ENCODE results near the gene TBL1Y. TPM values are rescaled to one million over a fixed set of nuclear protein-coding genes. Genes with fewer than 3 reads are reported as not detected.

Gene TBL1Y
- total and polyA plus RNA-seq, 7 experiments from 2014 or later = not detected

DNA sequence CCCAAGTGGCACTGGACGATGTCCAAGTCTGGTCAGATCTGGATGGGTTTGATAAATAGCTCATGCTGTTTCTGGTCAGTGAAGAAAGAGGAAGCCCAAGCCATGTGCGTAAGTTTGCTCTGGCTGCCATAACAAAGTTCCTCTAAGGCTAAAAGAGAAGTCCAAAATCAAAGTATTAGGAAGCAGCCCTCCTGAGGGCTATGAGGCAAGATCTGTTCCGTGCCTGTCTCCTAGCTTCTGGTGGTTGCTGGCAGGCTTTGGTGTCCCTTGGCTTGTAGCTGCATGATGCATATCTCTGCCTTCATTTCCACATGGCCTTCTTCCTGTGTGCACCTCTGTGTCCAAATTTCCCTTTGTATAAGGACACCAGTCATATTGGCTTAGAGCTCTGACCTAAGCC, 81.5 kb downstream of the TBL1Y start:
- intact Hi-C loops (cut with micrococcal nuclease) = no loop called here
- H3K36me3 Mint-ChIP-seq = no peaks in the 10 kb centered on the region
- H3K4me1 ChIP-seq (ENCODE audit: control insufficient read depth in 2 of 2, insufficient read depth in 2 of 2, low read length in 2 of 2) = no peaks in the 10 kb centered on the region
- H3K9me3 ChIP-seq (ENCODE audit: control insufficient read depth in 2 of 3, low read length in 3 of 3) = no peaks in the 10 kb centered on the region
- H3K27me3 ChIP-seq (ENCODE audit: control insufficient read depth in 2 of 2, insufficient read depth in 2 of 2, low read length in 2 of 2) = no peaks in the 10 kb centered on the region
- POLR2A ChIA-PET = interaction anchor here (0.7 kb wide), 1 partner anchor 286 kb away, joined by 3 read pairs; no protein-coding TSS in a partner anchor
- H3K9me3 Mint-ChIP-seq = no peaks in the 10 kb centered on the region
- no peak overlapping the region for H3K4me3 Mint-ChIP-seq
- no peak overlapping the region for H3K27ac Mint-ChIP-seq
- H3K4me1 Mint-ChIP-seq = no peaks in the 10 kb centered on the region
- CTCF ChIA-PET = no interaction called here
- ATAC-seq = no peak
- no peak for DNase-seq
- H3K36me3 ChIP-seq (ENCODE audit: control insufficient read depth in 2 of 3, insufficient read depth in 3 of 3, low read length in 3 of 3) = no peaks in the 10 kb centered on the region
- no peak overlapping the region for H3K27ac ChIP-seq (ENCODE audit: low read depth, low read length)
- H3K4me3 ChIP-seq (ENCODE audit: low read length) = no peak overlapping the region
- no peaks in the 10 kb centered on the region for H3K27me3 Mint-ChIP-seq

DNA sequence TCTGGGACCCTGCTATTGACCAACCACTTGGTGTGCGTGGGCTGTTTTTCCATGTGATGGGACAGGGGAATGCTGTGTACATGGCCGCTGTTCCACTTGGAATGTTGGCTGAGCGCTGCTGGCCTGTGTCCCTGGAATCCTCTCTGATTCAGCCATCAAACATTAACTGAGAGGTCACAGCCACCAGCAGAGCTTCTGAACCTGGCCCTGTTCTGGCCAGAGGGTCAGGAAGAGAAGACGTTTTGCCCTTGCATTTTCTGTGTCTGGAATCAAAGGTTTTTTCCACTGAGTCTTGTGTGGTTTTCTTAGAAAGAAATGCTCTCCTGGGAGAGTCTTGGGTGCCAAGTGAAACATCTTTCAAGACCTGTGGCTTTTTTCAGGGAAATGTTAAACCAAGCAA, 85.5 kb downstream of the TBL1Y start:
- H3K27me3 Mint-ChIP-seq = no peaks in the 10 kb centered on the region
- no peak for DNase-seq
- intact Hi-C loops (cut with micrococcal nuclease) = no loop called here
- ChIA-PET POLR2A (no interaction called here), CTCF (no interaction called here)
- Histone ChIP-seq H3K9me3 (ENCODE audit: control insufficient read depth in 2 of 3, low read length in 3 of 3) (no peaks in the 10 kb centered on the region), H3K27ac (ENCODE audit: low read depth, low read length) (no peak overlapping the region), H3K36me3 (ENCODE audit: control insufficient read depth in 2 of 3, insufficient read depth in 3 of 3, low read length in 3 of 3) (no peaks in the 10 kb centered on the region), H3K27me3 (ENCODE audit: control insufficient read depth in 2 of 2, insufficient read depth in 2 of 2, low read length in 2 of 2) (no peaks in the 10 kb centered on the region), H3K4me1 (ENCODE audit: control insufficient read depth in 2 of 2, insufficient read depth in 2 of 2, low read length in 2 of 2) (no peaks in the 10 kb centered on the region), H3K4me3 (ENCODE audit: low read length) (no peak overlapping the region)
- H3K27ac Mint-ChIP-seq = no peak overlapping the region
- no peaks in the 10 kb centered on the region for H3K36me3 Mint-ChIP-seq
- H3K9me3 Mint-ChIP-seq = no peaks in the 10 kb centered on the region
- H3K4me1 Mint-ChIP-seq = peaks cover 0 to 2% (median 0%) of the 10 kb centered on the region in 7 donors
- H3K4me3 Mint-ChIP-seq = no peak overlapping the region
- no peak for ATAC-seq

DNA sequence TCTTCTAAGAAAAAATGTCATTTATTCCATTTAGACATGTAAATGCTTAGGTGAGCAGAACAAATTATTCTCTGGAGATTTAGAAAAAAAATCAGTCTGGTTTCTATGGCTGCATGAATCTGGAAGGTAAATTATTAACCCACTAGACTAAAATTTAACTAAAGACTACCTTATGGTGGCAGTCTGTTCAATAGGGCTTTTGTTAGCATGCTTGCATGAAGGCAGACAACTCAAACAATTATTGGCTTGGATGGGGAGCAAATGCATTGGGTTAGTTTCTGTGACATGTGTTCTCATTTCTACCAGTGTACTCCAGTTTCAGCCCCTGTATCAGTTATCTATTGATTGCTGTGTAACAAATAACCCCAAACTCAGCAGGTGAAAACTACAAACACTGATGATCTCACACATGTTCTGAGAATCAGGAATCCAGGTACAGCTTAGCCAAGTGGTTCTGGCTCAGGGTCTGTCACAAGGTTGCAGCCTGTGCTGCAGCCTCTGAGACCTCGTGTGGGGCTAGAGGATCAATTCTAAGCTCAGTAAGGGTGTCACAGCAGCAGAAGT, 87.1 kb downstream of the TBL1Y start:
- ATAC-seq = no peak
- no peaks in the 10 kb centered on the region for H3K4me1 ChIP-seq (ENCODE audit: control insufficient read depth in 2 of 2, insufficient read depth in 2 of 2, low read length in 2 of 2)
- H3K4me3 Mint-ChIP-seq = no peak overlapping the region
- H3K27ac ChIP-seq (ENCODE audit: low read depth, low read length) = no peak overlapping the region
- POLR2A ChIA-PET = no interaction called here
- H3K9me3 ChIP-seq (ENCODE audit: control insufficient read depth in 2 of 3, low read length in 3 of 3) = no peaks in the 10 kb centered on the region
- no peak overlapping the region for H3K27ac Mint-ChIP-seq
- intact Hi-C loops (cut with micrococcal nuclease) = no loop called here
- H3K27me3 ChIP-seq (ENCODE audit: control insufficient read depth in 2 of 2, insufficient read depth in 2 of 2, low read length in 2 of 2) = no peaks in the 10 kb centered on the region
- CTCF ChIA-PET = no interaction called here
- H3K36me3 ChIP-seq (ENCODE audit: control insufficient read depth in 2 of 3, insufficient read depth in 3 of 3, low read length in 3 of 3) = no peaks in the 10 kb centered on the region
- H3K4me1 Mint-ChIP-seq = peaks cover 0 to 2% (median 0%) of the 10 kb centered on the region in 7 donors
- no peak overlapping the region for H3K4me3 ChIP-seq (ENCODE audit: low read length)
- H3K27me3 Mint-ChIP-seq = peaks cover 0 to 6% (median 0%) of the 10 kb centered on the region in 5 donors
- H3K36me3 Mint-ChIP-seq = no peaks in the 10 kb centered on the region
- no peaks in the 10 kb centered on the region for H3K9me3 Mint-ChIP-seq
- DNase-seq = no peak

DNA sequence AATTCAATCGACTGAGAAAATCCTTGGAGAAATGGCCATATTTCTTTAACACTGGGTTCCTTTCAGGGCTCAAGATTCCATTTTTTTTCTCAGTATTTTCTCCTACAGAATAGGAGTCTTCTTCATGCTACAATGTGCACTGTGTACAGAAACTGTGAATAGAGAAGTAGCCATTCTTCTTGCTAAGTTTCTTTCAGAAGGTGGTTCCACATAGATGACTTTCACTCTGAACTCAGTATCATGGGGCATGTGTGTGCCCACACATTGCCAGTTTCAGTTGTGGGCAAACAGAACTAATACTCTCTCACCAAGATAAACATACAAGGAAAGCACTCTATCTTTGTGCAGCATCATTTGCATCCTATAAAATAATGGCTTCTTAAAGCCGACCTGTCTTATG, 89.4 kb downstream of the TBL1Y start:
- H3K36me3 ChIP-seq (ENCODE audit: control insufficient read depth in 2 of 3, insufficient read depth in 3 of 3, low read length in 3 of 3) = no peaks in the 10 kb centered on the region
- peaks cover 0 to 6% (median 3%) of the 10 kb centered on the region in 5 donors for H3K27me3 Mint-ChIP-seq
- ATAC-seq (no peak), DNase-seq (no peak)
- intact Hi-C loops (cut with micrococcal nuclease) = no loop called here
- POLR2A ChIA-PET = no interaction called here
- no peak overlapping the region for H3K4me3 Mint-ChIP-seq
- no peaks in the 10 kb centered on the region for H3K36me3 Mint-ChIP-seq
- peaks cover 0 to 2% (median 0%) of the 10 kb centered on the region in 7 donors for H3K4me1 Mint-ChIP-seq
- no peaks in the 10 kb centered on the region for H3K9me3 ChIP-seq (ENCODE audit: control insufficient read depth in 2 of 3, low read length in 3 of 3)
- CTCF ChIA-PET = no interaction called here
- no peaks in the 10 kb centered on the region for H3K9me3 Mint-ChIP-seq
- H3K4me1 ChIP-seq (ENCODE audit: control insufficient read depth in 2 of 2, insufficient read depth in 2 of 2, low read length in 2 of 2) = no peaks in the 10 kb centered on the region
- no peak overlapping the region for H3K27ac ChIP-seq (ENCODE audit: low read depth, low read length)
- H3K27me3 ChIP-seq (ENCODE audit: control insufficient read depth in 2 of 2, insufficient read depth in 2 of 2, low read length in 2 of 2) = no peaks in the 10 kb centered on the region
- no peak overlapping the region for H3K4me3 ChIP-seq (ENCODE audit: low read length)
- H3K27ac Mint-ChIP-seq = no peak overlapping the region

- POLR2A ChIA-PET = no interaction called here
- H3K36me3 ChIP-seq (ENCODE audit: control insufficient read depth in 2 of 3, insufficient read depth in 3 of 3, low read length in 3 of 3) = no peaks in the 10 kb centered on the region
Observed at GRCh38 chrY:7002581-7002980, 92.1 kb downstream of the TBL1Y start.

GRCh38 chrY:7007911-7008310, 97.4 kb downstream of the TBL1Y start:
- H3K4me1 Mint-ChIP-seq = no peaks in the 10 kb centered on the region
- no peaks in the 10 kb centered on the region for H3K36me3 Mint-ChIP-seq
- peaks cover 0 to 4% (median 0%) of the 10 kb centered on the region in 5 donors for H3K27me3 Mint-ChIP-seq
- H3K4me3 ChIP-seq (ENCODE audit: low read length) = no peak overlapping the region
- no peak for ATAC-seq
- intact Hi-C loops (cut with micrococcal nuclease) = no loop called here
- no peaks in the 10 kb centered on the region for H3K9me3 Mint-ChIP-seq
- no peaks in the 10 kb centered on the region for H3K4me1 ChIP-seq (ENCODE audit: control insufficient read depth in 2 of 2, insufficient read depth in 2 of 2, low read length in 2 of 2)
- H3K27ac Mint-ChIP-seq = no peak overlapping the region
- H3K4me3 Mint-ChIP-seq = no peak overlapping the region
- POLR2A ChIA-PET = no interaction called here
- H3K36me3 ChIP-seq (ENCODE audit: control insufficient read depth in 2 of 3, insufficient read depth in 3 of 3, low read length in 3 of 3) = no peaks in the 10 kb centered on the region
- H3K27me3 ChIP-seq (ENCODE audit: control insufficient read depth in 2 of 2, insufficient read depth in 2 of 2, low read length in 2 of 2) = no peaks in the 10 kb centered on the region
- no peak overlapping the region for H3K27ac ChIP-seq (ENCODE audit: low read depth, low read length)
- no peaks in the 10 kb centered on the region for H3K9me3 ChIP-seq (ENCODE audit: control insufficient read depth in 2 of 3, low read length in 3 of 3)
- CTCF ChIA-PET = no interaction called here
- no peak for DNase-seq

More at GRCh38 chrY:7002581-7002980, 92.1 kb downstream of the TBL1Y start:
- DNase-seq = no peak
- no peaks in the 10 kb centered on the region for H3K4me1 ChIP-seq (ENCODE audit: control insufficient read depth in 2 of 2, insufficient read depth in 2 of 2, low read length in 2 of 2)
- no peak overlapping the region for H3K27ac Mint-ChIP-seq
- peaks cover 0 to 2% (median 0%) of the 10 kb centered on the region in 7 donors for H3K4me1 Mint-ChIP-seq
- no peak overlapping the region for H3K4me3 ChIP-seq (ENCODE audit: low read length)
- no peaks in the 10 kb centered on the region for H3K27me3 ChIP-seq (ENCODE audit: control insufficient read depth in 2 of 2, insufficient read depth in 2 of 2, low read length in 2 of 2)
- ATAC-seq = no peak
- CTCF ChIA-PET = no interaction called here
- H3K9me3 ChIP-seq (ENCODE audit: control insufficient read depth in 2 of 3, low read length in 3 of 3) = no peaks in the 10 kb centered on the region
- intact Hi-C loops (cut with micrococcal nuclease) = no loop called here
- peaks cover 0 to 6% (median 3%) of the 10 kb centered on the region in 5 donors for H3K27me3 Mint-ChIP-seq
- H3K36me3 Mint-ChIP-seq = no peaks in the 10 kb centered on the region
- H3K27ac ChIP-seq (ENCODE audit: low read depth, low read length) = no peak overlapping the region
- H3K9me3 Mint-ChIP-seq = no peaks in the 10 kb centered on the region
- no peak overlapping the region for H3K4me3 Mint-ChIP-seq

DNA sequence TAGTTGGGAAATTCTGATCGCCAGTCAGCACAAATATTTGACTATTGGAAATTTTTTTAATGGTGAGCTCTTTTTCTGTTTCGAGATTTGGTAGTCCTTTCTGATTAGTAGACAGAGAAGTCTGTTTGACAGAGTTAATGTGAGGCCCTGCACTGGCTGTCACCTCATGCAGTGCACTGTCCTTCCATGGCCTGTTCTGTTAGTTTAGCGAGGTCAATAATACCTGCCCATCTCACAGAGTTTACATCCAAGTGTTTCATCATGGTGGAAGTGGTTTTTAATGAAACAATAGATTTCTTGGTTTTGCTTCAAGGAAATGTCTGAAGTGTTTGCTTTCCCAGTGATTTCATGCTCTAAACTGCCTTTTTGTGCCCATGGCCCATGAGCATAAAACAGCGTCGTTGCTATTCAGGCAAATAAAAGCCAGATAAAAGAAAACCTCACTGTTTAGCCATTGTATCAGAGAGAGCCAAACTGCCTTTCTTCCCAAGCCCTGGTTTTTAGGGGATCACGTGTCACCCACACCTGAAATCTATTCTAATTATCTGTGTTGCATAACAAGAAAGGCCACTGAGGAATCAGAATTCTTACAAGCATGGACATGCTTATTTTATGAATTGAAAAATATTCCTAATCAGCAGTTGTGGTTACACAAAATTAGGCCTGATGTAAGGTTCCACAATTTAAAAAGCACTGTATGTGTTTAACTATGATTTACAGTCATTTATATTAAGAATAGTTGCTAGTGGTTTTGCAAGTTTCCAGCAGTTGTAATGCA, 98.3 kb downstream of the TBL1Y start:
- H3K36me3 ChIP-seq (ENCODE audit: control insufficient read depth in 2 of 3, insufficient read depth in 3 of 3, low read length in 3 of 3) = no peaks in the 10 kb centered on the region
- ChIA-PET CTCF (no interaction called here), POLR2A (no interaction called here)
- no peaks in the 10 kb centered on the region for H3K4me1 Mint-ChIP-seq
- H3K27me3 ChIP-seq (ENCODE audit: control insufficient read depth in 2 of 2, insufficient read depth in 2 of 2, low read length in 2 of 2) = no peaks in the 10 kb centered on the region
- no peaks in the 10 kb centered on the region for H3K4me1 ChIP-seq (ENCODE audit: control insufficient read depth in 2 of 2, insufficient read depth in 2 of 2, low read length in 2 of 2)
- intact Hi-C loops (cut with micrococcal nuclease) = no loop called here
- DNase-seq (no peak), ATAC-seq (no peak)
- no peaks in the 10 kb centered on the region for H3K9me3 Mint-ChIP-seq
- H3K36me3 Mint-ChIP-seq = no peaks in the 10 kb centered on the region
- no peak overlapping the region for H3K27ac Mint-ChIP-seq
- no peaks in the 10 kb centered on the region for H3K9me3 ChIP-seq (ENCODE audit: control insufficient read depth in 2 of 3, low read length in 3 of 3)
- no peak overlapping the region for H3K27ac ChIP-seq (ENCODE audit: low read depth, low read length)
- H3K27me3 Mint-ChIP-seq = no peaks in the 10 kb centered on the region
- no peak overlapping the region for H3K4me3 ChIP-seq (ENCODE audit: low read length)
- no peak overlapping the region for H3K4me3 Mint-ChIP-seq
